Germinal center (tissue), 1 donor: ENCODE results near the gene C10orf53.

Source experiments
- DNase-seq: peaks from one replicate; pipeline ENCODE4 v3.0.0; 2012; ENCODE audit warnings: mixed read lengths, low spot score

The C10orf53 gene

DNA sequence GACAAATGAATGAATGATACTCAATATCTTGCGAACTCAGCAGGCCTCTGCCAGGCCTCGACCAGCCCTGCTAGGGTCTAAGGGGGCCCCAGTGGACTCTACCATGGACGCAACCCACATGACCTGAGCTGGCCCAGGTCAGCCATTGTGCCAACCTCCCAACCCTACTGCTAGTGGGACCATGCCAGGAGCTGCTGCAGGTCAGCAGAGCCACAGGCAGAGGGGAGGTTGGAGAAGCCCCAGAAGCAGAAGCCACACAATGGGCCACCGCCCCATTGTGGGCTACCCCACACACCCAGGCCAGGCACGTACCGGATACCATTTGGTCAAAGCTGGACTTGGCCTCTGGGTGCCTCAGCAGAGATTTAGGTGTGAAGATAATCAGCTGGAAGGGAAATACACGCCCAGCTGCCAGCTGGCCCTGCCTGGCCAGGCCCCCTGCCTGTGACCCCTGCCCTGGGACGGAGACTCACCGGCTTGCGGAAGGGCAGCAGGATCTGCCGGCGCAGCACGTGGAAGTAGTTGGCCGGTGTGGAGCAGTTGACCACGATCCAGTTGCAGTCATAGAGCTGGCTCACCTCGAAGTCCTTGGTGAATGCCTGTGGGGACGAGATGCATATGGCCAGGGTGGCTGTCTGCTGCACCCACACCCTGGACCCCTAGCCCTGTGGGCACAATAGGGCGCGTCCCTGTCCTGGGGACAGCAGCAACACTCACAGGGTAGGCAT, 58.2 kb downstream of the C10orf53 start:
- no peak for DNase-seq

DNA sequence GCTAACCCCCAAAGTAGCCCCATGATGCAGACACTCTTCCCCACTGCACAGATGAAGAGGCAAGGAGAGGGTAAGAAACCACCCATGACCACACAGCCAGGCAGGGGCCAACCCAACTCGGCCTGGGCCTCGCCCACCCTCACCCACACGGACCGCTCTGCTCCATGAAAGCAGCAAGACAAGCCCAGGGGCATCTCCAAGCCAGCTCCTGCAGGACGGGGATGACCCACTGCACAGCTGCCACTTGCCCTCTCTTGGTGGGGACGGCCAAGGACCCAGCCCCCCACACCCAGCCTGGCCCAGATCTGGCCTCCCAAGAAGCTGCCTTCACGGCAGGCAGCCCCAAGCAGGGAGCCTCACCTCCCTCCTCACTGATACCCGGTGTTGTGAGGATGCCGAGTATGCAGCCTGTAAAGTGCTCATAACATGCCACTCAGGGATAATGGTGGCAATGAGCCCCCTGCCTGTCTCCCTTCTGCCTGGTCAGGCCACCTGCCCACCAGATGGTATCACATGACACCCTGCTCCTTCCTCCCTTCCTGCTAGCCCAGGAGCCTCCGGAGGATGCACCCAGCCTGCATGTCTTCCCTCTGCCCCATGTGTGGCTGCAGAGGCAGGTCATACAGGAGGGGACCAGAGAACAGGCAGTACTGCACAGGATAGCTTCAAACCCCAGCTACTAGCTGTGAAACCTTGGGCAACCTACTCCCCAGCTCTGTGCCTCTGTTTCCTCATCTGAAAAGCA, 59.3 kb downstream of the C10orf53 start:
- no peak for DNase-seq

DNA sequence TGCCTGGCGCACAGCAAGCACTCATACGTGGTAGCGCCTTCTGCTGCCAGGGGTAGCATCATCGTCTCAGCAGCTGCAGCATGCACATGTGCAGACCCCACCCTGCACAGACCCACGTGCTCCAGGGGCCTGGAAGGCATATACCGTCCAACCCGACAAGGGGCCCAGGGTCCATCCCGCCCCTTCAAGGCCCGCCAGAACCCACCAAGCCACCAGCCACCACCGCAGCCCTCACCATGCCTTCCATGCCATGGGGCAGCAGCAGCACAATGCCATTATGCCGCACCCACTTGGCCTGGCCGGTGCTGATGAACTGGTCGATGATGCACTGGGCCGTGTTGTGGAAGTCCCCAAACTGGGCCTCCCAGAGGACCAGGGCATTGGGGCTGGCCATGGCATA, 60.0 kb downstream of the C10orf53 start:
- no peak for DNase-seq

DNA sequence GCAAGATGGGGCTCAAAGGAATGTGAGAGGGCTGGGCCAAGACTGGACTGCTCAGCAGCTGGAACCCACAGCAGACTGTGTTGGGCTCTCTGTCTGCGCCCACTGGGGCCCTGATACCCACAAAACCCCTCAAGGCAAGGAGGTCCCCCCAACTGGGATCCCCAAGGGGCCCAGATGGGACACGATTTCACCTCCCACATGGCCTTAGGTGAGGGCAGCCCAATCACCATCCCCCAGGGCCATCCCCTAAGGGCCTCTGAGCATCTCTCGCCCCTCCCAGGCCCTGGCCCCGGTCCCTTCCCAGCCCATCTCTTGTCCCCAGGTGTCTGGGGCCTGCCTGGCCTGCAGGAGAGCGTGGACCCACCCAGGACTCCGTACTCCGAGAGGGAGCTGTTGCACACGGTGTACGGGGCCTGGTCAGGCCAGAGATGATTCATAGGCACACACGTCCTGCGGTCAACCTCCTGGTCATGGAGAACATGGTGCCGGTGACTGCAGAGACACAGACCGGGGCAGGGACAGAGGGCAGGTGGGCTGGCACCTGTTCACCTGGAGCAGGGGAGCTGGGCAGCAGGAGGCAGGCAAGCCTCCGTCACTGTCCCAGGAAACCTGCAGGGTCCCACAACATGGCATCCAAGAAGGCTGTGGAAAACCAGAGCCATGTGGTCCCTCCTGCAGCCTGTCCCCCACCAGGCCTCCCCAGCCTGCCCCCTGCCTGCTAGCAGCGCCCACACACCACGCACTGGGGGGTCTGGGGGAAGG, 61.1 kb downstream of the C10orf53 start:
- no peak for DNase-seq

DNA sequence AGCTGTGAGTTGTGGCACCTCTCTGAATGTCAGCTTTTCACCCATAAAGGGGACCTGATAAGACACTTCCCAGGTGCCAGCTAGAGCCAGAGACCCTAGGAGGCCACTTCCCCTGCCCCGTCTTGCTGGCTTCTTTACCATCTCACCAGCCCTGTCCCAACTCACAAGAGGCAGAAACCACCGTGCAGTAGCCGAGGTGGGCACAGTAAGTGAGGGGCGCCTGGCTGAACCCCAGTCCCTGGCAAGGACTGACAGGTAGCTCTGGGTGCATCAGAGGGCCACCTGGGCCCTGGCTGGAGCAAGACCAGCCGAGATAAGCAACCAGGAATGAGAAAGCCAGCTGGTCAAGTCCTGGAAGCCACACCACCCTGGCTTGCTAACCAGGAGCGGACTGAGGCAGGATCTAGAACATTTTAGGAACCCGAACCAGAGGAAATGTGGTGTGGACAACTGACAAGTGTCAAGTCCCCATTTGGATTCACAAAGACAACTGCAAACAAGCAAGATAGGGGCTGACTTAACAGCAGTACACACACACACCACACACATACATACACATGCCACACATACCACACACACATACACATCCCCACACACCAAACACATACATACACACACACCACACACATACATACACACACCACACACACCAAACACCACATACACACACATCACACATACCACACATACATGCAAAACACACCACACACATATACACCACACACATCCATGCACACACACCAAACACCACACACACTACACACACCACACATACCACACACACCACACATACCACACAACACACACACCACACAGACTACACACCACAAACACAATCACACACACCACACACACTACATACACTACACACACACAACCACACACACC, 61.9 kb downstream of the C10orf53 start:
- no peak for DNase-seq

DNA sequence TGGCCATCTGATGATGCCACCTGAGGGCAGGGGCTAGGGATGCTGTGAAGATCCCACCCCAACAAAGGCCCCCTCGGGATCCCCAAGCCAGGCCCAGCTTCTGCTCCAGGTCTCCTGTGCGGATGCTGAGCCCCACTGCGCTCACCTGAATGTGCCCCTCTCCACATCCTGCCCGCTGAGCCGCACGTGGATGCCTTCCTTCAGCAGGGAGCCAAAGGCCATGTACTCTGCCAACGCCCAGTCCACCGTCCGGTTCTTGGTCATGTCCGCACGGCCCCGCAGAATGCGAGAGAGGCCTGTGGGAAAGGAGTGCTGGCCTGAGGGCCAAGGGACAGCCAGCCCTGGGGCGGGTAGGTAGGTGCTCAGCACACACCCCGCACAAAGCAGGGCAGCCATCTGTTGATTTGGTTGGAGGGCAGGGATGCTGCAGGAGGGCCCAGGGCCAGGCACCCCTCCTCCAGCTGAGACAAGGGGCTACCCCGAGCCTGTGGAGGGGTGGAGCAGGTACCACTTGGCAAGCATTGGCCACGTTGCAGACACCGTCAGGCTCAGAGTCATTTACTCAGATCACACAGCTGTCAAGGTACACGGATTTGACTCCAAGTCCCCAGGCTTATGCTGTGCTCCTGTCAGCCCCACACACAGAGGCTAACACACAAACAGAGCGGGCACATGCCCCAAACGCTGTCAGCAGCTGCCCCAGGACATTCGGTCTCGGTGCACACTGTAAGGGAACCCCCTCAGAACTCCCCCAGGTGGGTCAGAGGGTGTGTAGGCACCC, 63.4 kb downstream of the C10orf53 start:
- DNase-seq, result no peak

DNA sequence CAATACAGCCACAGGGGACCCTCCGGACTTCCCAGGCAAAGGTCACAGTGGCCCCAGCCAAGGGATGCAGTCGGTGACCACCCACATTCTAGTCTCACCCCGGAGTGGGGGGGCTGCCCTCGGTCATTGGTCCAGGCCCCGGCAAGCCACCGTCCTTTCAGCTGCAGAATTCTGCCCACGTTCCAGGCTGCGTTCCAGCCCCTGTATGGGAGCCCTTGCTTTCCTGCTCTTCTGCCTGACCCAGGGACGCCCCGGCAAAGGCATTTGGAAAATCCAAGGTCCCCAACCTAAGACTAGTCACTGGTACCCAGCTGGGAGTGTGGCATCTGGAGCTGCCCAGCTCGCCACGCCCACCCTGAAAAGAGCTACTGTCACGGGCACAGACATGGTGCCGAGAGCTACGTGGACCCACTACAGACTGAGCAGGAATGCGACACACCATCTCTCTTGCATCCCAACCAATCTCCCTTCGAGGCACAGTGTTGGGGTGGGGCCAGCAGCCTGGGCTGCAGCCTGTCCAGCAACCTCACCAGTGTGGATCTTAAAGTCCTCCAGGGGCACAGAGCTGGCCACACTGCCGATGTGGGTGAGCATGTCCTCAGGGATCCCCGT, 64.1 kb downstream of the C10orf53 start:
- DNase-seq, result no peak

DNA sequence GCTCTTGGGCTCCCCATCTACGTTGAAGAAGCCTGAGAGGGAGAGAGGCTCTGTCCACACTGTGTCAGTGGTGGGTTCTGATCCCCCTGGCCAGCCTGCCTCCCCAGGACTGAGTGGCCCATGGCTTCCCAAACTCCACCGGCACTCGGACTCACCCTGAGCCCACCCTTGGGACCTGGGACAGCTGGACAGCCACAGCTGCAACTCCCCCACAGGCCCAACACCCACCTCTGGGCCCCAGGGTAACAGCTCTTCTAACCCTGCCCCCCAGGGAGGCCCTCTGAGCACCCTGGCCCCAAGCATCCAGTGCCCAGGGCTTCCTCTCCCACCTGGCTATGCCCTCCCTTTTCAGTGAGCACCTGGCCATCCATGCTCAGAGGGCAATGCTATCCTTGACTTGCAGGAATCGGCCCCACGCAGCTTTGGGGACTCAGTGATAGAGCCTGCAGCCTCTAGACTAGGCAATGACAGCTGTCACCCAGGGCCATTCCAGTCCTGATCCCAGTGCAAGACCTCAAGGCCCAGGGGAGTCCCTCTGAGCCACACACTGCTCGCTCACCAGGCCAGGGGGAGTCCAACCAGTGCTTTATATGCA, 64.7 kb downstream of the C10orf53 start:
- no peak for DNase-seq

DNA sequence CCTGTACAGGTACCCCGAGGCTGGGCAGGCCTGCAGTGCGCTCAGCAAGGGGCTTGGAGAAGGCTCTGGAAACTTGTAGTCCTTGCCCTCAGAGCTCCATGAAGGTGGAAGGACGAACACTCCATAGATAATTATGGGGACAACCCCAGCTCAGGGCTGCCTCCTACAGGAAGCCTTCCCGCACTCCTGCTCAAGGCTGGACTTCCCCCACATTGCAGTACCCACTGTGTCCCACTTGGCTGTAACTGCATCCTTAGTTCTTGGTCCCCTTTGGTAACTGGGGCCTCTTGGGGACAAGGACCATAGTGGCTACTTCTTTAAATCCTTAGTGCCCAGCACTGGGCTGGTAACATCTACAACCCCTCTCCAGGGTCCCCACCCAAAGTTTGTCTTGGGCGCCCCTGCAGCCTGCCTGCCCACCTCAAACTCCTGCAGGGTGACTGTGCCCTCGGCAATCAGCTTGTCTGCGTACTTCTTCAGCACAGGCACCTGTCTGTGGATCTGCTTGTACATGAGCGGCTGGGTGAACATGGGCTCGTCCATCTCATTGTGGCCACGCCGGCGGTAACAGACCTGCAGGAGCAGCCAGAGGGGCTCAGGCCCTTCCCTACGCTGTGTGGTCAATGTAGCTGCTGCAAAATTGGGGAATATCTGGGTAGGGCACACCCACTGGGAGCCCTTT, 65.6 kb downstream of the C10orf53 start:
- DNase-seq, result no peak

DNA sequence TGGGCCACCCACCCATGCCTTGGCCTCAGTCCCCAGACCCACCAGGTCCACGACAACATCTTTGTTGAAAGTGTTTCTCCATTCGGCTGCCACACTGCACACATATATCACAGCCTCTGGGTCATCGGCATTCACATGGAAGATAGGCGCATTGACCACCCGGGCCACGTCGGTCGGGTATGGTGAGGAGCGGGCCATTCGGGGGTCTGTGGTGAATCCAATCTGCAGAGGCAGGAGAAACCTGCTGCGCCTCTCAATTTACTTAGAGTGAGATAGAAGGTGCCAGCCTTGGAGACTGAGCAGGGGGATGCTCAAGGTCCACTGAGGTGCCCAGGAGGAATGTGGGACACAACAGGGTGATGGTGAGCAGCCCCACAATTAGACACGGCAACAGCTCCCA, 66.3 kb downstream of the C10orf53 start:
- DNase-seq, result no peak

DNA sequence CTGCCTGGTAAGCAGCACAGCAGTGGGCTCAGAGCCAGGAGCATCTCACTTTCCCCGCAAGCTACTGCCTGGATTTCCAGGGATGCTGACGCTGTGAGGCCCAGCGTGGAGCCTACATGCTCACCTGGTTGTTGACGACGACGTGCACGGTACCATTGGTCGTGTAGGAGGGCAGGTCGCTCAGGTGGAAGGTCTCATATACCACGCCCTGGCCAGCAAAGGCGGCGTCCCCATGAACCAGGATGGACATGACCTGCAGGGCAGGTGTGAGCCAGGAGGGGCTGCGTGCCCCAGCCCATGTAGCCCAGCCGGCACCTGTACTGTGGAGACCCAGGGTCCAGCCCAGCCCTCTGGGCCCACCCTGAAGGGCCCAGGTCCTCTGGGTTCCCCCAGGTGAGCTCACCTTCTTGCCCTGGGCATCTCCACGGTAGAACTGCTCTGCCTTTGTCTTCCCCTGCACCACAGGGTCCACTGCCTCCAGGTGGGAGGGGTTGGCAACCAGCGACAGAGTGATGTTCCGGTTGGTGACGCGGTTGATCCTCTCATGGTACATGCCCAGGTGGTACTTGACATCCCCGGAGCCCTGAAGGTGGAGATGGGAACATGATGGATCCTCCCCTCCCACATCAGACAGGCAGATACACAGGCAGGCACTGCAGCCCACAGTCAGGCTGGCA, 67.3 kb downstream of the C10orf53 start:
- DNase-seq, result no peak
